H9 (cell line): ENCODE measurements around the gene FNDC3B. TPM values are rescaled to one million over a fixed set of nuclear protein-coding genes. Genes with fewer than 3 reads are reported as not detected.

Experiments
- DNase-seq: peaks from one replicate; pipeline ENCODE4 v3.0.0-alpha.2; 2017
- H2AFZ ChIP-seq: one replicate; pipeline ENCODE4 v1.6.1; 2013; ENCODE audit warnings: mild to moderate bottlenecking, low read length, control low read depth, moderate library complexity
- H2AK5ac ChIP-seq: 2 replicates; pipeline ENCODE4 v1.6.1; 2013; ENCODE audit warnings: low read length, control low read depth, mixed read lengths; ENCODE audit not compliant: insufficient read length
- H2BK120ac ChIP-seq: one replicate; pipeline ENCODE4 v1.6.1; 2013; ENCODE audit warnings: low read depth, mild to moderate bottlenecking, low read length, control low read depth, inconsistent platforms; ENCODE audit not compliant: poor library complexity, severe bottlenecking
- H2BK12ac ChIP-seq: 2 replicates; pipeline ENCODE4 v1.6.1; 2013; ENCODE audit warnings: low read length, control low read depth, mixed read lengths, low read depth; ENCODE audit not compliant: insufficient read length
- H2BK15ac ChIP-seq: 2 replicates; pipeline ENCODE4 v1.6.1; 2013; ENCODE audit warnings: low read depth, low read length, control low read depth
- H2BK20ac ChIP-seq: one replicate; pipeline ENCODE4 v1.6.1; 2013; ENCODE audit warnings: low read depth, mild to moderate bottlenecking, low read length, control low read depth, inconsistent platforms; ENCODE audit not compliant: poor library complexity, severe bottlenecking
- H2BK5ac ChIP-seq: 2 replicates; pipeline ENCODE4 v1.6.1; 2013; ENCODE audit warnings: low read length, control low read depth, mixed read lengths; ENCODE audit not compliant: insufficient read length
- H3K14ac ChIP-seq: 2 replicates; pipeline ENCODE4 v1.6.1; 2013; ENCODE audit warnings: low read length, control low read depth; ENCODE audit not compliant: insufficient read depth
- H3K18ac ChIP-seq: 2 replicates; pipeline ENCODE4 v1.6.1; 2013; ENCODE audit warnings: low read depth, mild to moderate bottlenecking, mixed read lengths, low read length, control low read depth; ENCODE audit not compliant: insufficient read length
- H3K23ac ChIP-seq: 2 replicates; pipeline ENCODE4 v1.6.1; 2013; ENCODE audit warnings: low read length, control low read depth, mixed read lengths, low read depth; ENCODE audit not compliant: insufficient read length
- H3K23me2 ChIP-seq: 2 replicates; pipeline ENCODE4 v1.6.1; 2013; ENCODE audit warnings: low read depth, mild to moderate bottlenecking, mixed read lengths, low read length, control low read depth; ENCODE audit not compliant: insufficient read length, poor library complexity, severe bottlenecking
- H3K27ac ChIP-seq: 2 replicates; pipeline ENCODE4 v1.5.1; 2013; ENCODE audit warnings: low read length, control low read depth, mixed read lengths, low read depth; ENCODE audit not compliant: insufficient read length
- H3K27me3 ChIP-seq: 2 replicates; pipeline ENCODE4 v1.6.1; 2013; ENCODE audit warnings: low read length, control low read depth, inconsistent platforms; ENCODE audit not compliant: insufficient read depth
- H3K4ac ChIP-seq: 2 replicates; pipeline ENCODE4 v1.6.1; 2013; ENCODE audit warnings: low read depth, mild to moderate bottlenecking, control low read depth, inconsistent platforms, low read length, moderate library complexity
- H3K4me1 ChIP-seq: 2 replicates; pipeline ENCODE4 v1.6.1; 2013; ENCODE audit warnings: low read length, control low read depth, inconsistent platforms; ENCODE audit not compliant: insufficient read depth
- H3K4me2 ChIP-seq: 2 replicates; pipeline ENCODE4 v1.6.1; 2013; ENCODE audit warnings: low read length, control low read depth, mixed read lengths; ENCODE audit not compliant: insufficient read length, insufficient read depth
- H3K56ac ChIP-seq: 2 replicates; pipeline ENCODE4 v1.6.1; 2013; ENCODE audit warnings: low read depth, mild to moderate bottlenecking, mixed read lengths, low read length, control low read depth; ENCODE audit not compliant: insufficient read length
- H3K79me1 ChIP-seq: 2 replicates; pipeline ENCODE4 v1.6.1; 2013; ENCODE audit warnings: low read depth, mild to moderate bottlenecking, moderate library complexity, low read length, control low read depth, inconsistent platforms; ENCODE audit not compliant: insufficient read depth, poor library complexity, severe bottlenecking
- H3K79me2 ChIP-seq: 2 replicates; pipeline ENCODE4 v1.6.1; 2013; ENCODE audit warnings: low read length, control low read depth, inconsistent platforms; ENCODE audit not compliant: insufficient read depth
- H3K9ac ChIP-seq: 2 replicates; pipeline ENCODE4 v1.6.1; 2013; ENCODE audit warnings: low read length, control low read depth, mixed read lengths; ENCODE audit not compliant: insufficient read length; ENCODE audit errors: extremely low read depth
- H3K9me3 ChIP-seq: one replicate; pipeline ENCODE4 v1.6.1; 2013; ENCODE audit warnings: low read depth, low read length, inconsistent platforms; ENCODE audit not compliant: control insufficient read depth
- H3T11ph ChIP-seq: one replicate; pipeline ENCODE4 v1.6.1; 2013; ENCODE audit warnings: mild to moderate bottlenecking, low read length, control low read depth, inconsistent platforms
- H4K20me1 ChIP-seq: one replicate; pipeline ENCODE4 v1.6.1; 2013; ENCODE audit not compliant: control insufficient read depth, insufficient read length, insufficient read depth
- H4K5ac ChIP-seq: 2 replicates; pipeline ENCODE4 v1.6.1; 2013; ENCODE audit warnings: low read depth, mild to moderate bottlenecking, mixed read lengths, low read length, control low read depth; ENCODE audit not compliant: insufficient read length
- H4K8ac ChIP-seq: replicated peaks from 2 replicates; pipeline ENCODE4 v1.6.1; 2013; ENCODE audit warnings: low read length, control low read depth, mixed read lengths, low read depth; ENCODE audit not compliant: insufficient read length
- H4K91ac ChIP-seq: 2 replicates; pipeline ENCODE4 v1.6.1; 2013; ENCODE audit warnings: low read depth, mild to moderate bottlenecking, moderate library complexity, mixed read lengths, low read length, control low read depth; ENCODE audit not compliant: insufficient read length
- H3K27ac Mint-ChIP-seq, 3 experiments: 2 replicates in 2 of 3; 3 replicates in 1 of 3; pipeline ENCODE4 v1.8.0; 2020 to 2021; ENCODE audit warnings: mixed read lengths in 3 of 3, mild to moderate bottlenecking in 1 of 3, moderate library complexity in 1 of 3
- H3K27me3 Mint-ChIP-seq: 2 replicates; pipeline ENCODE4 v1.8.0; 2021; ENCODE audit warnings: low read depth, mild to moderate bottlenecking, moderate library complexity, mixed read lengths
- H3K36me3 Mint-ChIP-seq, 3 experiments: 2 replicates in 2 of 3; 3 replicates in 1 of 3; pipeline ENCODE4 v1.8.0; 2020 to 2021; ENCODE audit warnings: low read depth in 3 of 3, mixed read lengths in 3 of 3; ENCODE audit not compliant: insufficient read depth in 1 of 3
- H3K4me1 Mint-ChIP-seq, 2 experiments: 2 replicates each; pipeline ENCODE4 v1.8.0; 2020; ENCODE audit warnings: mixed read lengths in 2 of 2
- H3K4me3 Mint-ChIP-seq, 2 experiments: 2 replicates in 1 of 2; 3 replicates in 1 of 2; pipeline ENCODE4 v1.8.0; 2020 to 2021; ENCODE audit warnings: mild to moderate bottlenecking in 2 of 2, mixed read lengths in 2 of 2, moderate library complexity in 1 of 2
- H3K9me3 Mint-ChIP-seq, 2 experiments: 2 replicates in 1 of 2; 3 replicates in 1 of 2; pipeline ENCODE4 v1.8.0; 2020; ENCODE audit warnings: mild to moderate bottlenecking in 2 of 2, mixed read lengths in 2 of 2, moderate library complexity in 1 of 2
- CTCF ChIP-seq: fragments of 200-600 bp; sonication (generic); conservative IDR thresholded peaks from 3 replicates; pipeline ENCODE4 v1.8.0; 2021; ENCODE audit warnings: antibody characterized with exemption, mild to moderate bottlenecking
- WGBS: extraction: QIAGEN DNeasy Blood & Tissue Kit; methylation state at CpG from one replicate; pipeline ENCODE4 v1.1.7; 2013; ENCODE audit warnings: missing lambda C conversion rate, low lambda C conversion rate, mixed read lengths; ENCODE audit not compliant: insufficient read length; ENCODE audit errors: extremely low coverage; 5-methylcytosine and 5-hydroxymethylcytosine counted together
- total RNA-seq: library from RNA; stranded (reverse); gene quantifications from 2 replicates; pipeline ENCODE4 v1.2.1, GENCODE V29; 2021

Gene FNDC3B
- total RNA-seq, 1 experiment from 2014 or later = 43.8 TPM

- Histone ChIP-seq H4K20me1 (no peaks in the 10 kb centered on the region), H3K4me1 (peaks cover 9% of the 10 kb centered on the region; the same call in 1 of the 2 replicates)
Observed at GRCh38 chr3:172213904-172214303, 174.5 kb downstream of the FNDC3B start.

More at GRCh38 chr3:172213904-172214303, 174.5 kb downstream of the FNDC3B start:
- Mint-ChIP-seq H3K9me3 (no peaks in the 10 kb centered on the region), H3K4me3 (no peak overlapping the region), H3K27me3 (no peaks in the 10 kb centered on the region), H3K4me1 (peaks cover 60 to 62% of the 10 kb centered on the region in 2 experiments), H3K27ac (no peak overlapping the region), H3K36me3 (peaks cover 0 to 2% (median 0%) of the 10 kb centered on the region in 3 experiments; a peak in 2 of 7 replicates)
- Histone ChIP-seq H3K79me1 (no peaks in the 10 kb centered on the region), H3K9me3 (no peaks in the 10 kb centered on the region), H3K27ac (no peak overlapping the region), H3K9ac (no peak overlapping the region), H2BK5ac (no peak overlapping the region), H2BK12ac (no peak overlapping the region), H4K5ac (no peak overlapping the region), H3T11ph (no peak overlapping the region), H2BK120ac (no peak overlapping the region), H4K91ac (no peak overlapping the region), H4K8ac (no peak overlapping the region), H3K56ac (no peak overlapping the region), H3K23me2 (no peaks in the 10 kb centered on the region), H3K79me2 (no peaks in the 10 kb centered on the region), H2AFZ (no peak overlapping the region), H2BK20ac (no peak overlapping the region), H2BK15ac (no peak overlapping the region), H3K14ac (no peak overlapping the region), H3K4me2 (no peak overlapping the region), H2AK5ac (no peak overlapping the region), H3K27me3 (no peaks in the 10 kb centered on the region), H3K23ac (no peak overlapping the region), H3K4ac (no peak overlapping the region), H3K18ac (no peak overlapping the region)
- no peak for DNase-seq
- TF ChIP-seq CTCF = no peak
- WGBS = no CpG with 5 or more reads among the region's 4 CpGs
